AG09319 (cell line): Measurements from ENCODE around the gene TTLL5.

Experiments
- DNase-seq: peaks from one replicate; pipeline ENCODE4 v3.0.0-alpha.2; 2010; ENCODE audit warnings: low read depth; ENCODE audit errors: extremely low read depth
- TF ChIP-seq, protein P1 (sequence below): IDR thresholded peaks from 2 replicates; pipeline ENCODE4 v1.5.1; 2011; ENCODE audit warnings: low read depth, mild to moderate bottlenecking, inconsistent platforms, low read length, moderate library complexity

TTLL5 gene

DNA sequence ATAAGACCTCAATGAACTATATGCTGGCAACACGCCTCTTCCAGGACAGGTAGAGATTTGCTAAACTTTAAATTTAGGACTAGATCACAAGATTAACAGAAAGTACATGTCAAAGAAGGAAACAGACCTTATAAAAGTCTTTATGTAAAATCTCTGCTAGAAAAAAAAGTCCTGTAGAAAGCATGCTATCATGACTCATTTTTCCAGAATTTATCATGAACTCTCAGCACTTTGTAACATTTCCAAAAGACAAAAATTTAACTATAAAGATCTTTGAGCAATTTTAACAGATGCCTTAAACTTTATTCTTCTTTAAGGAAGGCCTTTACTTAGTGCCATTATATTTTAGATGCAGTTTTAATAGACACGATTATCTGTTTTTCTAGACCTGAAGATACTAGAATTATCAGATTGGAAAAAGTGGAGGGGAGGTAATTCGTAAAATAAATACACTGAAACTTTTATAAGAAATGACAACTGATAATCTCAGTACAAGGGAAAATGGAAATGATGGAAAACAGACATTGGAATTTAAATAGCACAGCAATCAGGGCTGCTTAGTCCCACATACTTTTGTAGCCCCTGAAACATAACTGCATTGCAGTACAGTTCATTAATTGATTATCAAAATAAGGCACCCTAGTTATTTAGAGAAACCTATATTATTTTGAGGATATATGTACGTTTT, 92.0 kb downstream of the TTLL5 start:
- TF ChIP-seq, protein P1, sequence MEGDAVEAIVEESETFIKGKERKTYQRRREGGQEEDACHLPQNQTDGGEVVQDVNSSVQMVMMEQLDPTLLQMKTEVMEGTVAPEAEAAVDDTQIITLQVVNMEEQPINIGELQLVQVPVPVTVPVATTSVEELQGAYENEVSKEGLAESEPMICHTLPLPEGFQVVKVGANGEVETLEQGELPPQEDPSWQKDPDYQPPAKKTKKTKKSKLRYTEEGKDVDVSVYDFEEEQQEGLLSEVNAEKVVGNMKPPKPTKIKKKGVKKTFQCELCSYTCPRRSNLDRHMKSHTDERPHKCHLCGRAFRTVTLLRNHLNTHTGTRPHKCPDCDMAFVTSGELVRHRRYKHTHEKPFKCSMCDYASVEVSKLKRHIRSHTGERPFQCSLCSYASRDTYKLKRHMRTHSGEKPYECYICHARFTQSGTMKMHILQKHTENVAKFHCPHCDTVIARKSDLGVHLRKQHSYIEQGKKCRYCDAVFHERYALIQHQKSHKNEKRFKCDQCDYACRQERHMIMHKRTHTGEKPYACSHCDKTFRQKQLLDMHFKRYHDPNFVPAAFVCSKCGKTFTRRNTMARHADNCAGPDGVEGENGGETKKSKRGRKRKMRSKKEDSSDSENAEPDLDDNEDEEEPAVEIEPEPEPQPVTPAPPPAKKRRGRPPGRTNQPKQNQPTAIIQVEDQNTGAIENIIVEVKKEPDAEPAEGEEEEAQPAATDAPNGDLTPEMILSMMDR, result no peak
- no peak for DNase-seq

DNA sequence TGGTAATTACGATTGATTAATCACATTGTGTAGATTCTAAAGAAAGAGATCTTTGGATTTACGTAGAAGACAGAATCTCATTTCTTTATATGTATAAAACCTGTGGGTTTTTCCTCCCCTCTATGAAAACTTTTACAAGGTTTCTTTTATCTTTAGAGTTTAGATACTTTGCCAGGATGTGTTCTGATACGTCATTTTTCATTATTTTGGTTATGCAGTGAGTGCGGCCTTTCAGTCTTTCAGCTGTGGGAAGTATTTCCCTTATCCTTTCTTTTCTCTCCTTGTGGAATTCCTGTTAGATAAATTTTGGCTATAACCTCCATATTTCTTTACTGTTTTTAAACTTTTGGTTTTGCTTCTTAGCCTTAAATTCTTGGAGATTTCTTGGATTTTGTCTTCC, 92.7 kb downstream of the TTLL5 start:
- DNase-seq, result no peak
- TF ChIP-seq, protein P1, result no peak

DNA sequence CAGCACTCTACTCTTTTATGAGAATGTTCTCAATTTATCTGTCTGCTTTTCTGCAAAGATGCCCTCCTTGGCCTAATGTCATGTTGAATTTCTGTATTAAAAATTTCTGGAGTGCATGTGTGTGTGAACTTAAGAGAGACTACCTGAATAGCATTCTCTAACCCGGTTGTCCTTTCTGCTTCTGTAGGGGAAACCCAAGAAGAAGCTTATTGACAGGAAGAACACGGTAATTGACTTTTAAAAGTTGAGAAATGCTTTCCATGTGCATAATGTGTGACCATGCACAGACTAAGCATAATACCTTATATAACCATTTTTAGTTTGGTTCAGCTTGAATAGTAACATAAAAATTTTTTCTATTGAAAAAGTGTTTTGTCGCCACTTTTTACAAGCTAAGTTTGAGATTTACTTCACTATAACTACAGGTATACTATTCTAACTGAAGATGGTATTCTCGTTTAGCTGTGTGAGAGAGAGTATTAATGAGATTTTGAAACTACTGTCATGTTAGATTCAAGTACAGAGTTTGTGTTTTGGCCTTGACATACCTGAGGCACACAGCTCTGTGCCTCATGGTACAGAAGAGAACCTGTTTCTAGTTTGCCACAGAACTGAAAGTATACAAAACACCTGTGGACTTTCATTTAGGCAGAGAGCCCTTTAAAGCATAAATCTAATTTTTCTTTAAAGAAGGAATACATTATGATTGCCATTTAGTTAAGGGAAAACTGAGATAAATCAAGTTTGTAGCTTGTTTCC, 96.8 kb downstream of the TTLL5 start:
- no peak for DNase-seq

DNA sequence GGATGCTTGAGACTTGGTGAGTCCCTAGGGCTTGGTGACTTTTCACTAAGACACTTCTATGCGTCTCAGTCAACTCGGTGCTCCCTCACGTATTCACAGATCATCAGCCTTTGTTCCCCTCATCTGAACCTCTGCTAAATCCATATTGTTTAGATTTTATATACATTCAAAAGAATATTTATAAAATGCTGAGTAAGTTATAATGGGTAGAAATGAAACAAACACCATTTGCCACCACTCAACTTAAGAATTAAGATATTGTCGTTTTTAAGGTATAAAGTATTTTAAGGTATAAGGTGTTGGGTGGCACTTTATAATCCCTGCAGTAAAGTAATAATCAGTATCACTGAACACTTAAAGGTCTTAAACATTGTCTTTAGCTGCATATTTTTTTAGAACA, 103.0 kb downstream of the TTLL5 start:
- no peak for DNase-seq
- TF ChIP-seq, protein P1, result no peak

More for the DNA sequence above, 96.8 kb downstream of the TTLL5 start:
- TF ChIP-seq, protein P1, result no peak

DNA sequence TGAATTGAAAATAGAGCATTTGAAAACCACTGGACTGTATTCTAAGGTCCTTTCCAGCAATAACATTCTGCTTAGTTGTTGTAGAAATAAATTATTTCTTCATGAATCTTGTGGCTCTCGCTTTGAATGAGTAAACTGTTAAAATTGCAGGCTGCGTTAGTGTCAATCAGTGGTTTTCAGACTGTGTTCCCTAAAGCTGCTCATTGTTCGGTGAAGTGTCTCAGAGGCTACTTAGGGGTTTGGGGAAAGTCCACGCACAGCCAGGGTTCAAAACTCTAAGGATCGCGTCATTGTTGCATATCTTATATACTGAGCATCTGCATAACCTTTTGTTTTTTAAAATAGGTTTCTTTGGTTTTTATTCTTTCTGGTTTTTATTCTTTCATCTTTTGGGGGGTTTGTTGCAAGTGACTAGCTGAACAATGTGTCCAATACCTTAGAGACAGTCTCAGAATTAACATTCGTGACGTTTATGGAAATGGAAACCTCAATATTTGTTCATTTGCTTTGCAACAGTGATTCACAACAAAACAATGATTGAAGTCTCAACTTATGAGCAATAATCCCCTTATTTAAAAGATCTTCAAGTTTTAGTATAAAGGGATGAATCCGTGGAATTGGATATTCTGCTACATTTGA, 108.1 kb downstream of the TTLL5 start:
- TF ChIP-seq, protein P1, result no peak
- no peak for DNase-seq

DNA sequence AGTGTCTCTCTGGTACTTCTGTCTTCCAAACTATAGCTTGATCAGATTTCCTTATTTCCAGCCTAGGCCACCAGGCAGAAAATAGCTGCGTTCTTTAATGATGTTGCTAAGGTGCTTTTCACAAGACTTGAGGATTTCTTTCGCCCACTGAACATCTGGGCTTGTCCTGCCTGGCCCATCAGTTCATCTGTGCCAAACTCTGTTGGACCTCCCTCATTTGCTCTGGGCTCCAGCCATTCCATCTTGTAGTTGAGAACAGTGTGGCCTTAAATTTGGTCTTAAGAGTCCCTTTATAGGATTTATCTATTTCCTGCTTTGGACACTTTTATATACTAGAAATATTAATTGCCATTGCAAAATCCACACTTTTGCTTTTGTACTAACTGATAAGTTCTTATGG, 109.6 kb downstream of the TTLL5 start:
- no peak for DNase-seq
- TF ChIP-seq, protein P1, result no peak

DNA sequence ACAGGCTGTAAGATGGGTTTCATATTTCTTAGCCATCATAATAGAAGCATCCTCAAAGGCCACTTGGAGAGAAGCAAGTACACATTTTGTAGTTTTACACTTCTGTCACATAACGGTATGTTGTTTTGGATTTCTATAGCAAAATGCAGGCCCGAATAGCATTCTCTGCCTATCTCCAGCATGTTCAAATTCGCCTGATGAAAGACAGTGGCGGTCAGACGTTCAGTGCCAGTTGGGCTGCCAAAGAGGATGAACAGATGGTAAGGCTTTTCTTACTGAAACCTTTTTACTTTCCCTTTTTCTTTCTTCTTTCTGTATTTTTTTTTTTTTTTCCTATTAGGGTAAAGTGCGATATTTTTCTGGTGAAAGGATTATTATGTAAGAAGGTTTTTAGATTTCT, 110.5 kb downstream of the TTLL5 start:
- TF ChIP-seq, protein P1, result no peak
- DNase-seq, result no peak
